Transverse colon (tissue), 4 donors: Measurements from ENCODE around the gene GNPNAT1. TPM values are rescaled to one million over a fixed set of nuclear protein-coding genes. Genes with fewer than 3 reads are reported as not detected.

ENCODE experiments used
- DNase-seq: peaks from one replicate; pipeline ENCODE4 v3.0.0-alpha.2; 2019
- H3K27ac ChIP-seq, 4 donors: fragments of 200-600 bp; sonication (generic); 2 replicates each; pipeline ENCODE4 v1.5.1; 2016 to 2018; ENCODE audit warnings: inconsistent platforms in 4 of 4
- H3K27me3 ChIP-seq: fragments of 200-600 bp; sonication (generic); 2 replicates; pipeline ENCODE4 v1.5.1; 2017; ENCODE audit warnings: inconsistent platforms
- H3K36me3 ChIP-seq, 4 donors: fragments of 200-600 bp; sonication (generic); 2 replicates each; pipeline ENCODE4 v1.5.1; 2017 to 2019; ENCODE audit warnings: inconsistent platforms in 4 of 4
- H3K4me1 ChIP-seq, 4 donors: fragments of 200-600 bp; sonication (generic); 2 replicates each; pipeline ENCODE4 v1.5.1; 2017 to 2020; ENCODE audit warnings: inconsistent platforms in 4 of 4
- H3K4me3 ChIP-seq, 4 donors: fragments of 200-600 bp; sonication (generic); 1 replicate in 1 of 4; 2 replicates in 3 of 4; pipeline versions ENCODE4 v1.5.1 to v1.6.1; 2017 to 2019; ENCODE audit warnings: inconsistent platforms in 4 of 4
- H3K9me3 ChIP-seq, 2 donors: fragments of 200-600 bp; sonication (generic); 2 replicates each; pipeline ENCODE4 v1.5.1; 2017 to 2019; ENCODE audit warnings: inconsistent platforms in 2 of 2
- CTCF ChIP-seq, 5 experiments: fragments of 200-600 bp in 3 of 5; fragments of 450-650 bp in 2 of 5; sonication (generic) in 3 of 5; IDR thresholded peaks; 1 replicate in 2 of 5; 2 replicates in 3 of 5; pipeline ENCODE4 v1.5.1; 2016 to 2017; ENCODE audit warnings: antibody characterized with exemption in 5 of 5, inconsistent platforms in 3 of 5, mild to moderate bottlenecking in 2 of 5, moderate library complexity in 1 of 5
- EP300 ChIP-seq: sonication (generic); formaldehyde crosslinking; IDR thresholded peaks from one replicate; pipeline ENCODE4 v1.6.1; 2017; ENCODE audit warnings: antibody characterized with exemption, low read depth
- POLR2A ChIP-seq: fragments of 450-650 bp; IDR thresholded peaks from one replicate; pipeline ENCODE4 v1.6.1; 2016; ENCODE audit warnings: antibody characterized with exemption, mild to moderate bottlenecking, moderate library complexity
- POLR2AphosphoS5 ChIP-seq, 3 donors: sonication (generic); formaldehyde crosslinking; IDR thresholded peaks; one replicate each; pipeline ENCODE4 v1.6.1; 2016; ENCODE audit warnings: antibody characterized with exemption in 3 of 3
- WGBS, 2 donors: methylation state at CpG; one replicate each; pipeline ENCODE4 v1.1.5; 2018; ENCODE audit warnings: low coverage in 1 of 2; 5-methylcytosine and 5-hydroxymethylcytosine counted together
- in situ Hi-C, 4 donors: fragments of 200-750 bp; cut with MboI; loops; one replicate each; pipeline versions ENCODE4 v1.15.0 to v1.15.1; 2017; ENCODE audit warnings: low sequenced_read_pairs in 3 of 4, low pct_ligation_motif_present in 1 of 4, low pct_unique_long_range_greater_than_20kb in 1 of 4
- intact Hi-C: fragments of 100-400 bp; cut with DNase I; formaldehyde crosslinking; loops from one replicate; pipeline ENCODE4 v1.15.1; 2023; ENCODE audit warnings: low total_unique reads
- total RNA-seq, 4 donors: library from RNA; depleted of rRNA; stranded (reverse); fragments of >200 nt; gene quantifications; one replicate each; pipeline ENCODE4 v1.1.0, GENCODE V29; 2016

Gene GNPNAT1
- total RNA-seq, 4 donors from 2014 or later = 7.5 to 17.1 (median 12.7) TPM

GRCh38 chr14:52835122-52835903 is 43.9 kb upstream of the GNPNAT1 start:
- Histone ChIP-seq H3K27ac (no peak overlapping the region), H3K36me3 (no peaks in the 10 kb centered on the region), H3K4me3 (no peak overlapping the region), H3K9me3 (no peaks in the 10 kb centered on the region), H3K4me1 (no peaks in the 10 kb centered on the region), H3K27me3 (no peaks in the 10 kb centered on the region)
- WGBS, 2 donors = 70 to 84% methylated on average over 2 to 12 of the region's 12 CpGs
- in situ Hi-C loops = loop anchor here in 1 of 4 donors (25.0 kb wide), 1 partner anchor 227 kb away; no protein-coding TSS in a partner anchor
- no peak for DNase-seq
- intact Hi-C loops = no loop called here
- no peak for TF ChIP-seq POLR2AphosphoS5 (IDR thresholded peaks at IDR 0.05)
- TF ChIP-seq EP300 = no peak
- TF ChIP-seq POLR2A = no peak
- no peak for TF ChIP-seq CTCF (IDR thresholded peaks at IDR 0.05)

- no peak for DNase-seq
- Histone ChIP-seq H3K27me3 (no peaks in the 10 kb centered on the region), H3K4me3 (no peak overlapping the region), H3K4me1 (no peaks in the 10 kb centered on the region), H3K9me3 (no peaks in the 10 kb centered on the region), H3K36me3 (no peaks in the 10 kb centered on the region), H3K27ac (no peak overlapping the region)
- intact Hi-C loops = no loop called here
- 50 to 53% methylated on average over 1 of the region's 1 CpG for WGBS, 2 donors
- TF ChIP-seq EP300 (no peak), POLR2A (no peak), CTCF (IDR thresholded peaks at IDR 0.05) (no peak)
- in situ Hi-C loops = loop anchor here in 1 of 4 donors (25.0 kb wide), 1 partner anchor 228 kb away; no protein-coding TSS in a partner anchor
Measured at GRCh38 chr14:52834440-52834842, 43.0 kb upstream of the GNPNAT1 start.

- no peaks in the 10 kb centered on the region for H3K36me3 ChIP-seq
- TF ChIP-seq CTCF (IDR thresholded peaks at IDR 0.05) = no peak
- no peak for TF ChIP-seq EP300
- no peak for TF ChIP-seq POLR2AphosphoS5 (IDR thresholded peaks at IDR 0.05)
- TF ChIP-seq POLR2A = no peak
- no peaks in the 10 kb centered on the region for H3K9me3 ChIP-seq
- no peaks in the 10 kb centered on the region for H3K4me1 ChIP-seq
- no peaks in the 10 kb centered on the region for H3K27me3 ChIP-seq
- no peak overlapping the region for H3K4me3 ChIP-seq
- in situ Hi-C loops = loop anchor here in 1 of 4 donors (25.0 kb wide), 1 partner anchor 228 kb away; no protein-coding TSS in a partner anchor
- no peak overlapping the region for H3K27ac ChIP-seq
- WGBS, 2 donors = 94% methylated on average over 5 of the region's 5 CpGs; no CpG with 5 or more reads in 1 of the 2 donors
- intact Hi-C loops = no loop called here
- DNase-seq = no peak
Measured at GRCh38 chr14:52833891-52834290, 42.5 kb upstream of the GNPNAT1 start.

- intact Hi-C loops = no loop called here
- no peaks in the 10 kb centered on the region for H3K4me1 ChIP-seq
- no peak overlapping the region for H3K4me3 ChIP-seq
- in situ Hi-C loops = loop anchor here (10.0 to 25.0 kb wide), 4 partner anchors 125 to 233 kb away; partner anchors contain the start of gene FERMT2 (in 1 of the 4)
- DNase-seq = no peak
- no peaks in the 10 kb centered on the region for H3K27me3 ChIP-seq
- no peaks in the 10 kb centered on the region for H3K9me3 ChIP-seq
- 80 to 94% methylated on average over 4 to 7 of the region's 7 CpGs for WGBS, 2 donors
- TF ChIP-seq POLR2A (no peak), EP300 (no peak), CTCF (IDR thresholded peaks at IDR 0.05) (no peak)
- H3K27ac ChIP-seq = no peak overlapping the region
- no peaks in the 10 kb centered on the region for H3K36me3 ChIP-seq
Measured at GRCh38 chr14:52829527-52830185, 38.2 kb upstream of the GNPNAT1 start.
